GM12878 (cell line): ENCODE measurements around the gene SEMA4D. TPM values are rescaled to one million over a fixed set of nuclear protein-coding genes. Genes with fewer than 3 reads are reported as not detected.

Source experiments
- ATF7 ChIP-seq: fragments of 450-650 bp; IDR thresholded peaks from 2 replicates; pipeline ENCODE4 v1.6.1; 2016; ENCODE audit warnings: low read depth, mild to moderate bottlenecking
- CBX5 ChIP-seq: sonication (generic); IDR thresholded peaks from 2 replicates; pipeline ENCODE4 v1.6.1; 2016; ENCODE audit warnings: low read depth, moderate library complexity, mild to moderate bottlenecking, inconsistent platforms
- CEBPB ChIP-seq, 2 experiments: fragments of 150-350 bp in 1 of 2; IDR thresholded peaks; 2 replicates each; pipeline ENCODE4 v1.6.1; 2012 to 2014; ENCODE audit warnings: low read depth in 2 of 2, low read length in 2 of 2, borderline replicate concordance in 1 of 2, inconsistent platforms in 1 of 2
- CREB1 ChIP-seq: IDR thresholded peaks from 2 replicates; pipeline ENCODE4 v1.6.1; 2012; ENCODE audit warnings: low read depth, mild to moderate bottlenecking, inconsistent platforms
- IKZF1 ChIP-seq: fragments of 450-650 bp; conservative IDR thresholded peaks from 2 replicates; pipeline ENCODE4 v1.6.1; 2017; ENCODE audit warnings: antibody characterized with exemption, mild to moderate bottlenecking
- IRF4 ChIP-seq: IDR thresholded peaks from 2 replicates; pipeline ENCODE4 v1.6.1; 2011; ENCODE audit warnings: low read depth, low read length
- JUNB ChIP-seq: IDR thresholded peaks from 2 replicates; pipeline ENCODE4 v1.6.1; 2016; ENCODE audit warnings: antibody characterized with exemption, mild to moderate bottlenecking
- LARP7 ChIP-seq: fragments of 450-650 bp; IDR thresholded peaks from 2 replicates; pipeline ENCODE4 v1.6.1; 2017; ENCODE audit warnings: mild to moderate bottlenecking
- MEF2B ChIP-seq: fragments of 450-650 bp; IDR thresholded peaks from 2 replicates; pipeline ENCODE4 v1.6.1; 2018; ENCODE audit warnings: mild to moderate bottlenecking, moderate library complexity; ENCODE audit not compliant: partially characterized antibody, poor library complexity, severe bottlenecking
- MTA3 ChIP-seq: IDR thresholded peaks from 2 replicates; pipeline ENCODE4 v1.6.1; 2012; ENCODE audit warnings: low read length, inconsistent platforms, borderline replicate concordance
- POU2F2 ChIP-seq: IDR thresholded peaks from 3 replicates; pipeline ENCODE4 v1.6.1; 2011; ENCODE audit warnings: low read depth, mild to moderate bottlenecking, low read length, borderline replicate concordance
- RELA ChIP-seq: fragments of 450-650 bp; IDR thresholded peaks from 2 replicates; pipeline ENCODE4 v1.8.0; 2014; ENCODE audit warnings: borderline replicate concordance; ENCODE audit not compliant: partially characterized antibody
- RFX5 ChIP-seq: IDR thresholded peaks from 2 replicates; pipeline ENCODE4 v1.6.1; 2011; ENCODE audit warnings: low read depth, low read length, improper control_type of control experiment
- SIX5 ChIP-seq: IDR thresholded peaks from 2 replicates; pipeline ENCODE4 v1.6.1; 2011; ENCODE audit warnings: mild to moderate bottlenecking, low read depth, low read length, moderate library complexity; ENCODE audit not compliant: severe bottlenecking
- TARDBP ChIP-seq: IDR thresholded peaks from 2 replicates; pipeline ENCODE4 v1.6.1; 2016; ENCODE audit warnings: borderline replicate concordance
- WRNIP1 ChIP-seq: IDR thresholded peaks from 2 replicates; pipeline ENCODE4 v1.6.1; 2011; ENCODE audit warnings: low read depth, low read length, improper control_type of control experiment, borderline replicate concordance
- ZNF217 ChIP-seq: fragments of 450-650 bp; IDR thresholded peaks from 2 replicates; pipeline ENCODE4 v1.6.1; 2017; ENCODE audit warnings: antibody characterized with exemption, mild to moderate bottlenecking
- ZNF274 ChIP-seq: IDR thresholded peaks from one replicate; pipeline ENCODE4 v1.8.0; 2011; ENCODE audit not compliant: insufficient read length, insufficient read depth
- ZSCAN29 ChIP-seq: fragments of 450-650 bp; IDR thresholded peaks from 2 replicates; pipeline ENCODE4 v1.6.1; 2017; ENCODE audit warnings: mild to moderate bottlenecking, moderate library complexity
- polyA plus RNA-seq, 11 experiments: library from polyadenylated mRNA; depleted of rRNA in 4 of 11; unstranded in 6 of 11; stranded (reverse) in 5 of 11; fragments of >200 nt; fragmentation: Nextera tagmentation in 4 of 11; fragmentation: Illumina TruSeq in 1 of 11; extraction: Ambion mirVana in 4 of 11; extraction: Trizol in 1 of 11; gene quantifications; 1 replicate in 1 of 11; 2 replicates in 10 of 11; pipeline versions ENCODE4 v1.2.1 to v1.2.3, GENCODE V29; 2011 to 2016; ENCODE audit warnings: inconsistent platforms in 2 of 11, missing spikeins in 2 of 11, low read depth in 1 of 11
- total RNA-seq, 4 experiments: library from RNA; depleted of rRNA in 3 of 4; stranded (reverse); fragments of >200 nt in 3 of 4; fragmentation: Illumina TruSeq in 1 of 4; extraction: Trizol in 1 of 4; gene quantifications; 2 replicates each; pipeline versions ENCODE4 v1.2.1 to v1.2.3, GENCODE V29; 2013 to 2021
- TF ChIP-seq, protein P1 (sequence below): fragments of 450-650 bp; formaldehyde crosslinking; IDR thresholded peaks from 2 replicates; pipeline ENCODE4 v1.4.0; 2020; ENCODE audit warnings: mild to moderate bottlenecking, moderate library complexity
- TF ChIP-seq, protein P2 (sequence below): IDR thresholded peaks from 2 replicates; pipeline ENCODE4 v1.6.1; 2011; ENCODE audit warnings: mild to moderate bottlenecking, low read depth, low read length, moderate library complexity; ENCODE audit not compliant: insufficient replicate concordance
- TF ChIP-seq, protein P3 (sequence below): IDR thresholded peaks from 2 replicates; pipeline ENCODE4 v1.6.1; 2012; ENCODE audit warnings: low read depth, low read length, improper control_type of control experiment
- TF ChIP-seq, protein P4 (sequence below): fragments of 450-650 bp; IDR thresholded peaks from 2 replicates; pipeline ENCODE4 v1.6.1; 2014; ENCODE audit warnings: mild to moderate bottlenecking

The SEMA4D gene
- total and polyA plus RNA-seq, 10 of the 15 experiments (the other 5 are each of a cell fraction or from before 2014, with no cell fraction given), result 15.1 to 136 (median 39.6) TPM

DNA sequence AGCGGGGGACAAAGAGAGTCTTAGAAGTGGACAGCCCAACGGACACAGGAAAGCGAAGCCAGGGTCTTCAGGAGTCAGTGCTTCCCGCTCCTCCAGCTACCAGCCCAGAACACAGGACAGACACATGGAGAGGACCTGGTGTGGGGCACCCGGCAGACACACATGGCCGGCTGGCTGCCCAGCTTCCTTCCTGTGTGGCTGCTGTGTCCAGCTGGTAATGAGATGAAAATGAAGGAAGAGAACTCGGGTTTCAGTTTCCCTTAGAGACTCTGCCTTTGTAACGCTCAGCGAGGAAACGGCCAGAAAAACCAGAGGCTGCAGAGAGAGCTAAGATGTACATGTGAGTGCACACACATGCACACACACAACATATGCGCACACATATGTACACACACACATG lies 92.1 kb downstream of the SEMA4D start (continued):
- TF ChIP-seq JUNB, result no peak
- no peak for TF ChIP-seq RFX5
- TF ChIP-seq SIX5, result no peak
- no peak for TF ChIP-seq TARDBP
- peak; percentile 26; the same call in 1 of the 2 replicates for TF ChIP-seq IRF4
- no peak for TF ChIP-seq MTA3
- no peak for TF ChIP-seq ATF7
- no peak for TF ChIP-seq ZNF217
- TF ChIP-seq POU2F2, result 0 out of 3 replicates have a peak, but pooled peaks have one; percentile 24
- TF ChIP-seq WRNIP1, result no peak
- TF ChIP-seq, protein P1, sequence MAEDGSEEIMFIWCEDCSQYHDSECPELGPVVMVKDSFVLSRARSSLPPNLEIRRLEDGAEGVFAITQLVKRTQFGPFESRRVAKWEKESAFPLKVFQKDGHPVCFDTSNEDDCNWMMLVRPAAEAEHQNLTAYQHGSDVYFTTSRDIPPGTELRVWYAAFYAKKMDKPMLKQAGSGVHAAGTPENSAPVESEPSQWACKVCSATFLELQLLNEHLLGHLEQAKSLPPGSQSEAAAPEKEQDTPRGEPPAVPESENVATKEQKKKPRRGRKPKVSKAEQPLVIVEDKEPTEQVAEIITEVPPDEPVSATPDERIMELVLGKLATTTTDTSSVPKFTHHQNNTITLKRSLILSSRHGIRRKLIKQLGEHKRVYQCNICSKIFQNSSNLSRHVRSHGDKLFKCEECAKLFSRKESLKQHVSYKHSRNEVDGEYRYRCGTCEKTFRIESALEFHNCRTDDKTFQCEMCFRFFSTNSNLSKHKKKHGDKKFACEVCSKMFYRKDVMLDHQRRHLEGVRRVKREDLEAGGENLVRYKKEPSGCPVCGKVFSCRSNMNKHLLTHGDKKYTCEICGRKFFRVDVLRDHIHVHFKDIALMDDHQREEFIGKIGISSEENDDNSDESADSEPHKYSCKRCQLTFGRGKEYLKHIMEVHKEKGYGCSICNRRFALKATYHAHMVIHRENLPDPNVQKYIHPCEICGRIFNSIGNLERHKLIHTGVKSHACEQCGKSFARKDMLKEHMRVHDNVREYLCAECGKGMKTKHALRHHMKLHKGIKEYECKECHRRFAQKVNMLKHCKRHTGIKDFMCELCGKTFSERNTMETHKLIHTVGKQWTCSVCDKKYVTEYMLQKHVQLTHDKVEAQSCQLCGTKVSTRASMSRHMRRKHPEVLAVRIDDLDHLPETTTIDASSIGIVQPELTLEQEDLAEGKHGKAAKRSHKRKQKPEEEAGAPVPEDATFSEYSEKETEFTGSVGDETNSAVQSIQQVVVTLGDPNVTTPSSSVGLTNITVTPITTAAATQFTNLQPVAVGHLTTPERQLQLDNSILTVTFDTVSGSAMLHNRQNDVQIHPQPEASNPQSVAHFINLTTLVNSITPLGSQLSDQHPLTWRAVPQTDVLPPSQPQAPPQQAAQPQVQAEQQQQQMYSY, result no peak
- TF ChIP-seq, protein P2, sequence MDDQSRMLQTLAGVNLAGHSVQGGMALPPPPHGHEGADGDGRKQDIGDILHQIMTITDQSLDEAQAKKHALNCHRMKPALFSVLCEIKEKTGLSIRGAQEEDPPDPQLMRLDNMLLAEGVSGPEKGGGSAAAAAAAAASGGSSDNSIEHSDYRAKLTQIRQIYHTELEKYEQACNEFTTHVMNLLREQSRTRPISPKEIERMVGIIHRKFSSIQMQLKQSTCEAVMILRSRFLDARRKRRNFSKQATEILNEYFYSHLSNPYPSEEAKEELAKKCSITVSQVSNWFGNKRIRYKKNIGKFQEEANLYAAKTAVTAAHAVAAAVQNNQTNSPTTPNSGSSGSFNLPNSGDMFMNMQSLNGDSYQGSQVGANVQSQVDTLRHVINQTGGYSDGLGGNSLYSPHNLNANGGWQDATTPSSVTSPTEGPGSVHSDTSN, result peak; percentile 14
- TF ChIP-seq IKZF1, result peak; percentile 80
- peak; percentile 20 for TF ChIP-seq MEF2B
- TF ChIP-seq CBX5, result no peak
- TF ChIP-seq RELA, result peak; percentile 8
- TF ChIP-seq ZSCAN29, result peak; percentile 80
- TF ChIP-seq ZNF274, result no peak
- TF ChIP-seq CREB1, result no peak
- TF ChIP-seq, protein P3, sequence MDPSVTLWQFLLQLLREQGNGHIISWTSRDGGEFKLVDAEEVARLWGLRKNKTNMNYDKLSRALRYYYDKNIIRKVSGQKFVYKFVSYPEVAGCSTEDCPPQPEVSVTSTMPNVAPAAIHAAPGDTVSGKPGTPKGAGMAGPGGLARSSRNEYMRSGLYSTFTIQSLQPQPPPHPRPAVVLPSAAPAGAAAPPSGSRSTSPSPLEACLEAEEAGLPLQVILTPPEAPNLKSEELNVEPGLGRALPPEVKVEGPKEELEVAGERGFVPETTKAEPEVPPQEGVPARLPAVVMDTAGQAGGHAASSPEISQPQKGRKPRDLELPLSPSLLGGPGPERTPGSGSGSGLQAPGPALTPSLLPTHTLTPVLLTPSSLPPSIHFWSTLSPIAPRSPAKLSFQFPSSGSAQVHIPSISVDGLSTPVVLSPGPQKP, result no peak
- TF ChIP-seq, protein P4, sequence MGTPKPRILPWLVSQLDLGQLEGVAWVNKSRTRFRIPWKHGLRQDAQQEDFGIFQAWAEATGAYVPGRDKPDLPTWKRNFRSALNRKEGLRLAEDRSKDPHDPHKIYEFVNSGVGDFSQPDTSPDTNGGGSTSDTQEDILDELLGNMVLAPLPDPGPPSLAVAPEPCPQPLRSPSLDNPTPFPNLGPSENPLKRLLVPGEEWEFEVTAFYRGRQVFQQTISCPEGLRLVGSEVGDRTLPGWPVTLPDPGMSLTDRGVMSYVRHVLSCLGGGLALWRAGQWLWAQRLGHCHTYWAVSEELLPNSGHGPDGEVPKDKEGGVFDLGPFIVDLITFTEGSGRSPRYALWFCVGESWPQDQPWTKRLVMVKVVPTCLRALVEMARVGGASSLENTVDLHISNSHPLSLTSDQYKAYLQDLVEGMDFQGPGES, result no peak
- TF ChIP-seq CEBPB (IDR thresholded peaks at IDR 0.05; ENCODE audit: borderline replicate concordance in 1 of 2, low read depth in 2 of 2, low read length in 2 of 2), result no peak
- TF ChIP-seq LARP7, result no peak
